Upper lobe of left lung (tissue), 4 donors: ENCODE data around the gene RLIM.

Experiments used
- POLR2A ChIP-seq, 4 donors: fragments of 450-650 bp; IDR thresholded peaks; one replicate each; pipeline ENCODE4 v1.5.1; 2016 to 2017; ENCODE audit warnings: antibody characterized with exemption in 4 of 4, mild to moderate bottlenecking in 2 of 4
- TF ChIP-seq, protein P1 (sequence below), 6 experiments: fragments of 450-650 bp in 4 of 6; fragments of 200-600 bp in 2 of 6; sonication (generic) in 2 of 6; IDR thresholded peaks; one replicate each; pipeline ENCODE4 v1.5.1; 2016 to 2019; ENCODE audit warnings: antibody characterized with exemption in 6 of 6

DNA sequence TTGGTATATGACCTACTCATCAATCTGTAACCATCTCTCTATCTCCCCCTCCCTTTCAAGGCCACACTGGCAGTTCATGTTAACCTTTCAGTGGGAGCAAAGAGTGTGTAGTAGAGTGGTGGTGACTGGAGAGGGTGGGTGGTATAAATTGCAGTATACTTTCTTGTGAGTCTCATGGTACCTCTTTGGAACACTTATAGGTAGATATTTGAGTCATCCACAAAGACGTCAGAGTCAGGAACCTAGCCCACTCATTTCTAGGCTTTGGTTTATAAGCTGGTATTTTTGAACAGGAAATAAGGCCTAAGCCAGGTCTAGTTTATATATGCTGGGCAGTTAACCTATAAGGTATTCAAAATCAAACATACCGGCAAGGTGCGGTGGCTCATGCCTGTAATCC, 36.3 kb downstream of the RLIM start:
- TF ChIP-seq, protein P1, sequence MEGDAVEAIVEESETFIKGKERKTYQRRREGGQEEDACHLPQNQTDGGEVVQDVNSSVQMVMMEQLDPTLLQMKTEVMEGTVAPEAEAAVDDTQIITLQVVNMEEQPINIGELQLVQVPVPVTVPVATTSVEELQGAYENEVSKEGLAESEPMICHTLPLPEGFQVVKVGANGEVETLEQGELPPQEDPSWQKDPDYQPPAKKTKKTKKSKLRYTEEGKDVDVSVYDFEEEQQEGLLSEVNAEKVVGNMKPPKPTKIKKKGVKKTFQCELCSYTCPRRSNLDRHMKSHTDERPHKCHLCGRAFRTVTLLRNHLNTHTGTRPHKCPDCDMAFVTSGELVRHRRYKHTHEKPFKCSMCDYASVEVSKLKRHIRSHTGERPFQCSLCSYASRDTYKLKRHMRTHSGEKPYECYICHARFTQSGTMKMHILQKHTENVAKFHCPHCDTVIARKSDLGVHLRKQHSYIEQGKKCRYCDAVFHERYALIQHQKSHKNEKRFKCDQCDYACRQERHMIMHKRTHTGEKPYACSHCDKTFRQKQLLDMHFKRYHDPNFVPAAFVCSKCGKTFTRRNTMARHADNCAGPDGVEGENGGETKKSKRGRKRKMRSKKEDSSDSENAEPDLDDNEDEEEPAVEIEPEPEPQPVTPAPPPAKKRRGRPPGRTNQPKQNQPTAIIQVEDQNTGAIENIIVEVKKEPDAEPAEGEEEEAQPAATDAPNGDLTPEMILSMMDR (IDR thresholded peaks at IDR 0.05) = no peak
- no peak for TF ChIP-seq POLR2A (IDR thresholded peaks at IDR 0.05)
